ENCODE measurements around the gene ACOX3. TPM values are rescaled to one million over a fixed set of nuclear protein-coding genes. Genes with fewer than 3 reads are reported as not detected.
A peak's percentile ranks its signal among the peaks of the same experiment; 100 is the strongest.
"Not testable (repeated sequence)": the region's sequence is repeated elsewhere in the genome, so short reads cannot be mapped to it uniquely, and the experiment has no call there.

The ACOX3 gene
- total and polyA plus RNA-seq, 2 donors, result 8.7 to 18.1 TPM

DNA sequence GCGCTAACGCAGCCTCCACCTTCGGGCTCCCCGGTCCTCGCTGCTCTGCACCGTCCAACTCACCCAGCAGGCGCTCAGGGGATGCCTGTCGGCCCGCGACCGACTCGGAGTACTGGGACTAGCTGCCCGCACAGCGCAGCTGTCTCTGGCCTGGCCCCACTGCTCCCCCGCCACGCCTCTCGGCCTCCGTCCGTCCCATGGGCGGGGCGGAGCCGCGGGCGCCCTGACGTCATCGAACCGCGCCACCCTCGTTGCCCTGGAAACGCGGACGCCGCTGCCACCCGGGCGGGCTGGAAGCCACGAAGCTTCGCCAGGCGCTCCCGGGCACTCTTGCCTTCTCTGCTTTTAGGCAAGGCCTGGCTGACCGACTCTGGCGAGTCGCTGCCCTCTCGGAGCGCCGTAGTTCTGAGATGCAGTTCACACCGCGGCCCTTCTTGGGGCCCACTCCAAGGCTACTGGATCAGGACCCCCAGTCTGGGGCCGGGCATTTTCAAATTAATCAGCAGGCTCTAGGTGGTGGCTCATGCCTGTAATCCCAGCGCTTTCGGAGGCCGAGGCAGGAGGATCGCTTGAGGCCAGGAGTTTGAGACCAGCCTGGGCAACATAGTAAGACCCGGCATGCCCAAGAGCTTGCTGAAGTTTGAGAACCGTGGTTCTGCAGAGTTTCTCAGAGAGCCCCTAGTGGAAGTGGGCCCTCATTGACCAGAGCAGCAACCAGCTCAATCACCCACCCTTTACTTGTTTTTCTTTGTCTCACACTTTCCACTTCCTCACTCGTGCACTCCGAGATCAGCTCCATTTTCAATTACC, 12.0 kb downstream of the ACOX3 start:
- peak overlapping the region; percentile 70 to 73 for H3K4me3 ChIP-seq (ENCODE audit: low read length in 2 of 2)
- DNase-seq (ENCODE audit: low read depth in 6 of 9, low spot score in 9 of 9), result peak; percentile 63 to 92 (median 85)
- no peak overlapping the region for H3K27ac ChIP-seq (ENCODE audit: low read depth in 1 of 2, low read length in 1 of 2)
- no peaks in the 10 kb centered on the region for H3K9me3 ChIP-seq (ENCODE audit: control insufficient read depth in 2 of 2, insufficient read depth in 1 of 2, low read length in 1 of 2)
- 2% methylated on average over 56 of the region's 56 CpGs for WGBS
- no peaks in the 10 kb centered on the region for H3K27me3 ChIP-seq (ENCODE audit: control insufficient read depth in 2 of 2, insufficient read depth in 1 of 2, low read length in 1 of 2)
- no peaks in the 10 kb centered on the region for H3K36me3 ChIP-seq (ENCODE audit: control insufficient read depth in 2 of 2, insufficient read depth in 2 of 2, low read length in 1 of 2)
- peaks cover 11 to 15% of the 10 kb centered on the region in 2 donors for H3K4me1 ChIP-seq (ENCODE audit: control insufficient read depth in 2 of 2, insufficient read depth in 2 of 2, low read length in 2 of 2)

DNA sequence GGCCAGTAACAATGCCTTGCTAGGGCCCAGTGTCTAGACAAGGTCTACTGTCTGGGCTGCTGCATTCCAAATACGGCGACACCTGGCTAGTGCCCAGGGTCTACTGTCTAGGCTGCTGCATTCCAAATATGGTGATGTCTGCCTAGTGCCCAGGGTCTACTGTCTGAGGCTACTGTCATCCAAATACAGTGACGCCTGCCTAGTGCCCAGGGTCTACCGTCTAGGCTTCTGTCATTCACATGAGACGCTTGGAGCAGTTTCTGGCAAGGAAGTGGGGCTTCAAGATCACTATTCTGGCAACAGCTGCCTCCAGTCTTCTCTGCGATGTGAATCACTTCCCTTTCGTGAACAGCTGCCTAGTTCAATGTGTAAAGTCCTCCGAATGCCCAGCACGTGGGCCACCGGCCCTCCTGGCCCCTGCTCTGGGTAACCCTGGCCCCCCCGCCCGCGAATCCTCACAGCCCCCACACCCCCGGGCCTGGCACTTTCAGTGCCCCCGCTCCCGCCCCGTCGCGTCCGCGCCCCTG, 12.7 kb downstream of the ACOX3 start:
- Histone ChIP-seq H3K4me3 (ENCODE audit: low read length in 2 of 2) (peak overlapping the region; percentile 70 to 73), H3K4me1 (ENCODE audit: control insufficient read depth in 2 of 2, insufficient read depth in 2 of 2, low read length in 2 of 2) (peaks cover 11 to 15% of the 10 kb centered on the region in 2 donors), H3K27ac (ENCODE audit: low read depth in 1 of 2, low read length in 1 of 2) (peak overlapping the region in 1 of 2 donors; percentile 55), H3K36me3 (ENCODE audit: control insufficient read depth in 2 of 2, insufficient read depth in 2 of 2, low read length in 1 of 2) (no peaks in the 10 kb centered on the region), H3K9me3 (ENCODE audit: control insufficient read depth in 2 of 2, insufficient read depth in 1 of 2, low read length in 1 of 2) (no peaks in the 10 kb centered on the region), H3K27me3 (ENCODE audit: control insufficient read depth in 2 of 2, insufficient read depth in 1 of 2, low read length in 1 of 2) (no peaks in the 10 kb centered on the region)
- peak in 3 of 9 donors; percentile 32 to 69 (median 44) for DNase-seq (ENCODE audit: low read depth in 6 of 9, low spot score in 9 of 9)
- 3% methylated on average over 21 of the region's 21 CpGs for WGBS

DNA sequence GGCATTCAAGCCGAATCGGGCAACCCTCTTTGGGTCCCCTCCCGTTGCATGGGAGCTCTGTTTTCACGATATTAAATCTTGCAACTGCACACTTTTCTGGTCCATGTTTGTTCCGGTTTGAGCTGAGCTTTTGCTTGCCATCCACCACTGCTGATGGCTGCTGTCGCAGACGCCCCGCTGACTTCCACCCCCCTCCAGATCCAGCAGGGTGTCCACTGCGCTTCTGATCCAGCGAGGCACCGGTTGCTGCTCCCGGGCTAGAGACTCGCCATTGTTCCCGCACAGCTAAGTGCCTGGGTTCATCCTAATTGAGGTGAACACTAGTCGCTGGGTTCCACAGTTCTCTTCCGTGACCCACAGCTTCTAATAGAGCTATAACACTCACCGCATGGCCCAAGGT, 13.3 kb downstream of the ACOX3 start:
- WGBS, result 91% methylated on average over 17 of the region's 17 CpGs
- DNase-seq (ENCODE audit: low read depth in 6 of 9, low spot score in 9 of 9), result no peak
- peaks cover 11 to 15% of the 10 kb centered on the region in 2 donors for H3K4me1 ChIP-seq (ENCODE audit: control insufficient read depth in 2 of 2, insufficient read depth in 2 of 2, low read length in 2 of 2)
- no peaks in the 10 kb centered on the region for H3K9me3 ChIP-seq (ENCODE audit: control insufficient read depth in 2 of 2, insufficient read depth in 1 of 2, low read length in 1 of 2)
- H3K27ac ChIP-seq (ENCODE audit: low read depth in 1 of 2, low read length in 1 of 2), result no peak overlapping the region
- H3K27me3 ChIP-seq (ENCODE audit: control insufficient read depth in 2 of 2, insufficient read depth in 1 of 2, low read length in 1 of 2), result no peaks in the 10 kb centered on the region
- H3K36me3 ChIP-seq (ENCODE audit: control insufficient read depth in 2 of 2, insufficient read depth in 2 of 2, low read length in 1 of 2), result no peaks in the 10 kb centered on the region
- H3K4me3 ChIP-seq (ENCODE audit: low read length in 2 of 2), result peak overlapping the region in 1 of 2 donors; percentile 73

DNA sequence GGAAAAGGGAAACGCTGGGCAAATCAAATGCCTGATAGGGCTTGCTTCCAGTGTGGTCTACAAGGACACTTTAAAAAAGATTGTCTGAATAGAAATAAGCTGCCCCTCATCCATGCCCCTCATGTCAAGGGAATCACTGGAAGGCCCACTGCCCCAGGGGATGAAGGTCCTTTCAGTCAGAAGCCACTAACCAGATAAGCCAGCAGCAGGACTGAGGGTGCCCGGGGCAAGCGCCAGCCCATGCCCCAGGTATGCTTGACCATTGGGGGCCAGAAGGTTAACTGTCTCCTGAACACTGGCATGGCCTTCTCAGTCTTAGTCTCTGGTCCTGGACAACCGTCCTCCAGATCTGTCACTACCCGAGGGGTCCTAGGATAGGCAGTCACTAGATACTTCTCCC, 17.7 kb downstream of the ACOX3 start:
- Histone ChIP-seq H3K4me1 (ENCODE audit: control insufficient read depth in 2 of 2, insufficient read depth in 2 of 2, low read length in 2 of 2) (peaks cover 5 to 7% of the 10 kb centered on the region in 2 donors), H3K9me3 (ENCODE audit: control insufficient read depth in 2 of 2, insufficient read depth in 1 of 2, low read length in 1 of 2) (no peaks in the 10 kb centered on the region), H3K36me3 (ENCODE audit: control insufficient read depth in 2 of 2, insufficient read depth in 2 of 2, low read length in 1 of 2) (no peaks in the 10 kb centered on the region), H3K4me3 (ENCODE audit: low read length in 2 of 2) (no peak overlapping the region), H3K27ac (ENCODE audit: low read depth in 1 of 2, low read length in 1 of 2) (no peak overlapping the region), H3K27me3 (ENCODE audit: control insufficient read depth in 2 of 2, insufficient read depth in 1 of 2, low read length in 1 of 2) (no peaks in the 10 kb centered on the region)
- WGBS, result 97% methylated on average over 5 of the region's 5 CpGs
- no peak for DNase-seq (ENCODE audit: low read depth in 6 of 9, low spot score in 9 of 9)

DNA sequence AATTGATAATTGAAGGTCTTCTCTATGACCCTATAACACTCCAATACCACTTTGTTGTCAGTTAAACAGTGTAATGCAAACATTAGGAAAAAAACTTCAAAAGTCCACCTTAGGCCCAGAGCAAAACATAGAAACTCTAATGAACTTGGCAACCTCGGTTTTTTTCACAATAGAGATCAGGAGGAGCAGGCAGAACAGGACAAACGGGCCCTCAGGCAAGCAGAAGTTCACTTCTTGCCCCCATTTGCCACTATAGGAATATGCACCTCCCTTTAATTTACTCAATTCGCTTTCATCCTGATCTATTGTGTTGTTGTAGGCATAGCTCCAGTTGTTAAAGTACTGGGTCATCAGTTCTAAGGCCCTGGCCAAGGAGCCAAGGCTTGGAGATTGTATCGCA, 18.2 kb downstream of the ACOX3 start:
- H3K4me3 ChIP-seq (ENCODE audit: low read length in 2 of 2), result no peak overlapping the region
- no peak overlapping the region for H3K27ac ChIP-seq (ENCODE audit: low read depth in 1 of 2, low read length in 1 of 2)
- DNase-seq (ENCODE audit: low read depth in 6 of 9, low spot score in 9 of 9), result no peak
- H3K9me3 ChIP-seq (ENCODE audit: control insufficient read depth in 2 of 2, insufficient read depth in 1 of 2, low read length in 1 of 2), result no peaks in the 10 kb centered on the region
- H3K4me1 ChIP-seq (ENCODE audit: control insufficient read depth in 2 of 2, insufficient read depth in 2 of 2, low read length in 2 of 2), result peaks cover 2 to 3% of the 10 kb centered on the region in 2 donors
- 95% methylated on average over 4 of the region's 4 CpGs for WGBS
- no peaks in the 10 kb centered on the region for H3K27me3 ChIP-seq (ENCODE audit: control insufficient read depth in 2 of 2, insufficient read depth in 1 of 2, low read length in 1 of 2)
- no peaks in the 10 kb centered on the region for H3K36me3 ChIP-seq (ENCODE audit: control insufficient read depth in 2 of 2, insufficient read depth in 2 of 2, low read length in 1 of 2)

DNA sequence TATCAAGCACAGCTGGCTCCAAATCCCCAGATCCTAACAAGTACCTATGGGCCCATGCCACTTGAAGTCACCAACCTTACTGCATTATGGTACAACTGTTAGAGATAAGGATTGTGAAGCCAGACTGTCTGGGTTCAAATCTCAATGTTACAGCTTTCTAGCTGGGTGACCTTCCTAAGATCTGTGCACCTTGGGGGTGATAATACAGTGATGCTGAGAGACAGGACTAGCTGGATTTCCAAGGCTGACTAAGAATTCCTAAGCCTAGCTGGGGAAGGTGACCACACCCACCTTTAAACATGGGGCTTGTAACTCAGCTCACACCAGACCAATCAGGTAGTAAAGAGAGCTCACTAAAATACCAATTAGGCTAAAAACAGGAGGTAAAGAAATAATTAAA, 20.4 kb downstream of the ACOX3 start:
- not testable (repeated sequence) for H3K27ac ChIP-seq (ENCODE audit: low read depth in 1 of 2, low read length in 1 of 2)

DNA sequence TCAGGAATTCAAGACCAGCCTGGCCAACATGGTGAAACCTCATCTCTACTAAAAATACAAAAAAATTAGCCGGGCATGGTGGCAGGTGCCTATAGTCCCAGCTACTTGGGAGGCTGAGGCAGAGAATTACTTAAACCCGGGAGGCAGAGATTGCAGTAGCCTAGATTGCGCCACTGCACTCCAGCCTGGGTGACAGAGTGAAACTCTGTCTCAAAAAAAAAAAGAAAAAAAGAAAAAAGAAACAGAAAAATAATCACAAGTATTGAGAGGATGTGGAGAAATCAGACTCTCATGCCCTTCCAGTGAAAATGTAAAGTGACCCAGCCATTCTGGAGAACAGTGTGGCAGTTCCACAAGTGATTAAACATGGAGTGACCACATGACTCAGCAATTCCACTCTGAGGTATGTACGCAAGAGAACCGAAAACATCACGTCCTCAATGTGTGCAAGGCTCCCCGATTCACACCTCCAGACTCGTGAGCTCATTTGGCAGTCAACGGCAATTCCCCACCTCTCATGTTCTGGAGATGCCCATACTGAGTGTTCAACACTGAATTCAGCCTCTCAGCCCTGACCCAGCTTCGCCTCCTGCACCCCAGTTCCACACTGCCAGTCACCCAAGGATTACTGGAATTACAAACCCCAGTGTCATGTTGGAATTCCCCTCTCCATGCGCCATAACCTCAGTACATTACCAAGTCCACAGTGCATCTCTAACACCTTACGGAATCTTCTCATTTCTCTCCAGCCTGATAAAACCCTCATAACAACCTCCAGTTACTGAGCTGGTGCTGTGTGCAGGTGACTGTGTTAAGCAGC, 21.1 kb downstream of the ACOX3 start:
- no peaks in the 10 kb centered on the region for H3K9me3 ChIP-seq (ENCODE audit: control insufficient read depth in 2 of 2, insufficient read depth in 1 of 2, low read length in 1 of 2)
- H3K4me3 ChIP-seq (ENCODE audit: low read length in 2 of 2), result no peak overlapping the region
- peaks cover 7 to 11% of the 10 kb centered on the region in 2 donors for H3K36me3 ChIP-seq (ENCODE audit: control insufficient read depth in 2 of 2, insufficient read depth in 2 of 2, low read length in 1 of 2)
- no peak for DNase-seq (ENCODE audit: low read depth in 6 of 9, low spot score in 9 of 9)
- peaks cover 0 to 6% of the 10 kb centered on the region in 2 donors for H3K4me1 ChIP-seq (ENCODE audit: control insufficient read depth in 2 of 2, insufficient read depth in 2 of 2, low read length in 2 of 2)
- H3K27ac ChIP-seq (ENCODE audit: low read depth in 1 of 2, low read length in 1 of 2), result no peak overlapping the region
- 98% methylated on average over 12 of the region's 12 CpGs for WGBS
- H3K27me3 ChIP-seq (ENCODE audit: control insufficient read depth in 2 of 2, insufficient read depth in 1 of 2, low read length in 1 of 2), result no peaks in the 10 kb centered on the region

More for the DNA sequence above, 20.4 kb downstream of the ACOX3 start:
- not testable (repeated sequence) for H3K27me3 ChIP-seq (ENCODE audit: control insufficient read depth in 2 of 2, insufficient read depth in 1 of 2, low read length in 1 of 2); H3K4me1 ChIP-seq (ENCODE audit: control insufficient read depth in 2 of 2, insufficient read depth in 2 of 2, low read length in 2 of 2); H3K4me3 ChIP-seq (ENCODE audit: low read length in 2 of 2); DNase-seq (ENCODE audit: low read depth in 6 of 9, low spot score in 9 of 9); H3K36me3 ChIP-seq (ENCODE audit: control insufficient read depth in 2 of 2, insufficient read depth in 2 of 2, low read length in 1 of 2); H3K9me3 ChIP-seq (ENCODE audit: control insufficient read depth in 2 of 2, insufficient read depth in 1 of 2, low read length in 1 of 2)

DNA sequence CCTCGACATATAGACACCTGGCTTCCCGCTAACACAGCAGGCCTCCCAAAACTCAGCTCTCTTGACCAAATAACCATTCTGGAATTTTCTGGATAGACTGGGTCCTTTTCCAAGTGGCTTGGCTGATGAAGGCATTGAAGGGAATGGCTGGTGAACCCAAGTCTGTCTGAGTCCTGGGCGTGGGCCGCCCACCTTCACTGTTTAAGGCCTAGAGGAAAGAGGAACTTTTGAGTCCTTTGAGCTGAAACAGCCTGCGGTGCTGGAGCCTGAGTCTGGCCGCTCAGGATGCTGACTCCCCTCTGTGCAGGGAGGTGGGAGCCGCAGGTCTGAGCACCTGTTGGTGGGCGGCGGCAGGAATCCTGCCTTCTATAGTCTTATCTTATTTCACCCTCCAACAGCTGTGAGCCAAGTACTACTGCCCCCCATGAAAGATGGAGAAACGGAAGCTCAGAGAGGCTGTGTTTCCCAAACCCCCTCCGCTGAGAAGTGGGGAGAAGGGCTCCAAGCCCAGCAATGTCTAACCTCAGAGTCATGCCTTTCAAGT, 23.4 kb downstream of the ACOX3 start:
- DNase-seq (ENCODE audit: low read depth in 6 of 9, low spot score in 9 of 9), result no peak
- Histone ChIP-seq H3K4me3 (ENCODE audit: low read length in 2 of 2) (no peak overlapping the region), H3K27me3 (ENCODE audit: control insufficient read depth in 2 of 2, insufficient read depth in 1 of 2, low read length in 1 of 2) (no peaks in the 10 kb centered on the region), H3K27ac (ENCODE audit: low read depth in 1 of 2, low read length in 1 of 2) (no peak overlapping the region), H3K36me3 (ENCODE audit: control insufficient read depth in 2 of 2, insufficient read depth in 2 of 2, low read length in 1 of 2) (peaks cover 12 to 23% of the 10 kb centered on the region in 2 donors), H3K4me1 (ENCODE audit: control insufficient read depth in 2 of 2, insufficient read depth in 2 of 2, low read length in 2 of 2) (peaks cover 0 to 6% of the 10 kb centered on the region in 2 donors), H3K9me3 (ENCODE audit: control insufficient read depth in 2 of 2, insufficient read depth in 1 of 2, low read length in 1 of 2) (no peaks in the 10 kb centered on the region)
- 42% methylated on average over 11 of the region's 11 CpGs for WGBS

DNA sequence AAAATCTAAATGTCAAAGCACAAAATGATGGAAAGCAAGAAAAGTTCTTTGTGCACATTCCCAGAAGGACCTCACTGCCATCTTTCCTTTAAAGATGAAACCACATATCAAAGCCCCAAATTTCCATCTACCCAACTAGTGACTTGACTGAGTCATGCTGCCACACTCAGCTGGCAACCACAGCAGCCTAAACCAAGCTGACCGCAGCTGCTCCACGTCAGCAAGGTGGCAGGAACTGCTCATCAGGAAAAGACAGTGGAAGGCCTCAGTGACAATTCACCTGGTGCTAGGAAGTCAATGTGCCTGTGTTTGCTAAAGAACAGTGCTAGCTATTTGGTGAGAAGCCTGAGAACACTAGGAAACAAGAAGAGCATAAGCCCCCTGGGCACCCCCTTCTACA, 26.1 kb downstream of the ACOX3 start:
- H3K4me1 ChIP-seq (ENCODE audit: control insufficient read depth in 2 of 2, insufficient read depth in 2 of 2, low read length in 2 of 2), result peaks cover 0 to 6% of the 10 kb centered on the region in 2 donors
- no peak overlapping the region for H3K27ac ChIP-seq (ENCODE audit: low read depth in 1 of 2, low read length in 1 of 2)
- peaks cover 0 to 7% of the 10 kb centered on the region in 2 donors for H3K9me3 ChIP-seq (ENCODE audit: control insufficient read depth in 2 of 2, insufficient read depth in 1 of 2, low read length in 1 of 2)
- 73% methylated on average over 2 of the region's 2 CpGs for WGBS
- no peaks in the 10 kb centered on the region for H3K27me3 ChIP-seq (ENCODE audit: control insufficient read depth in 2 of 2, insufficient read depth in 1 of 2, low read length in 1 of 2)
- H3K4me3 ChIP-seq (ENCODE audit: low read length in 2 of 2), result no peak overlapping the region
- no peak for DNase-seq (ENCODE audit: low read depth in 6 of 9, low spot score in 9 of 9)
- H3K36me3 ChIP-seq (ENCODE audit: control insufficient read depth in 2 of 2, insufficient read depth in 2 of 2, low read length in 1 of 2), result peaks cover 12 to 37% of the 10 kb centered on the region in 2 donors

Measured in thymus (tissue), 11 donors.